Naive thymus-derived CD4-positive, alpha-beta T cell (primary cell): ENCODE data around the gene ZNF222. TPM values are rescaled to one million over a fixed set of nuclear protein-coding genes. Genes with fewer than 3 reads are reported as not detected.

Source experiments
- ATAC-seq: fragments of 150-1000 bp; cut with Tn5 transposase; 2 replicates; pipeline ENCODE4 v1.10.0; 2021; ENCODE audit warnings: mild to moderate bottlenecking, moderate library complexity
- CTCF ChIA-PET: fragments of 350-600 bp; sonication (Branson Sonifier 250); formaldehyde crosslinking; loops from one replicate; lab custom pipeline; 2021; ENCODE audit warnings: antibody characterized with exemption; lab: Charles Lee
- POLR2A ChIA-PET: fragments of 350-600 bp; sonication (Branson Sonifier 250); formaldehyde crosslinking; loops from one replicate; lab custom pipeline; 2021; ENCODE audit warnings: antibody characterized with exemption, inconsistent platforms; lab: Charles Lee
- DNase-seq, 9 donors: peaks; one replicate each; pipeline versions ENCODE4 v3.0.0 to v3.0.0-alpha.2; 2020 to 2022; ENCODE audit warnings: mixed read lengths in 1 of 9
- H3K27ac ChIP-seq: one replicate; pipeline ENCODE4 v1.7.0; 2013; ENCODE audit warnings: mild to moderate bottlenecking, low read depth, low read length, moderate library complexity
- H3K27me3 ChIP-seq, 2 donors: one replicate each; pipeline ENCODE4 v1.7.0; 2013; ENCODE audit warnings: low read length in 2 of 2, mild to moderate bottlenecking in 2 of 2, moderate library complexity in 2 of 2; ENCODE audit not compliant: control insufficient read depth in 2 of 2, insufficient read depth in 2 of 2
- H3K36me3 ChIP-seq, 3 experiments: 1 replicate in 2 of 3; 2 replicates in 1 of 3; pipeline ENCODE4 v1.7.0; 2013; ENCODE audit warnings: low read length in 3 of 3, mild to moderate bottlenecking in 3 of 3, moderate library complexity in 1 of 3; ENCODE audit not compliant: insufficient read depth in 3 of 3, control insufficient read depth in 2 of 3
- H3K4me1 ChIP-seq, 2 donors: one replicate each; pipeline ENCODE4 v1.7.0; 2013; ENCODE audit warnings: low read length in 2 of 2, mild to moderate bottlenecking in 2 of 2, moderate library complexity in 1 of 2; ENCODE audit not compliant: control insufficient read depth in 2 of 2, insufficient read depth in 2 of 2
- H3K4me3 ChIP-seq: 2 replicates; pipeline ENCODE4 v1.7.0; 2013; ENCODE audit warnings: mild to moderate bottlenecking, low read length
- H3K9me3 ChIP-seq, 3 experiments: 1 replicate in 2 of 3; 2 replicates in 1 of 3; pipeline ENCODE4 v1.7.0; 2013; ENCODE audit warnings: low read length in 3 of 3; ENCODE audit not compliant: control insufficient read depth in 2 of 3
- H3K27ac Mint-ChIP-seq, 9 donors: one replicate each; pipeline ENCODE4 v1.8.0; 2020 to 2022; ENCODE audit warnings: mixed read lengths in 9 of 9, mild to moderate bottlenecking in 8 of 9, moderate library complexity in 5 of 9, inconsistent platforms in 2 of 9
- H3K27me3 Mint-ChIP-seq, 5 donors: one replicate each; pipeline ENCODE4 v1.8.0; 2021 to 2022; ENCODE audit warnings: mixed read lengths in 5 of 5, mild to moderate bottlenecking in 1 of 5
- H3K36me3 Mint-ChIP-seq, 5 donors: one replicate each; pipeline ENCODE4 v1.8.0; 2020 to 2022; ENCODE audit warnings: mixed read lengths in 5 of 5, mild to moderate bottlenecking in 3 of 5, inconsistent platforms in 1 of 5
- H3K4me1 Mint-ChIP-seq, 7 donors: one replicate each; pipeline ENCODE4 v1.8.0; 2020 to 2022; ENCODE audit warnings: mixed read lengths in 7 of 7, mild to moderate bottlenecking in 3 of 7, inconsistent platforms in 1 of 7
- H3K4me3 Mint-ChIP-seq, 10 donors: one replicate each; pipeline ENCODE4 v1.8.0; 2020 to 2022; ENCODE audit warnings: mild to moderate bottlenecking in 10 of 10, mixed read lengths in 10 of 10, moderate library complexity in 6 of 10, inconsistent platforms in 2 of 10
- H3K9me3 Mint-ChIP-seq, 11 donors: one replicate each; pipeline ENCODE4 v1.8.0; 2020 to 2022; ENCODE audit warnings: mixed read lengths in 11 of 11, mild to moderate bottlenecking in 4 of 11, inconsistent platforms in 1 of 11, moderate library complexity in 1 of 11
- intact Hi-C, 2 donors: fragments of 100-400 bp; cut with micrococcal nuclease; formaldehyde crosslinking; loops; one replicate each; pipeline ENCODE4 v1.15.1; 2023
- polyA plus RNA-seq, 2 donors: library from polyadenylated mRNA; unstranded; fragments of 300-500 nt; fragmentation: Illumina TruSeq; gene quantifications; one replicate each; pipeline ENCODE4 v1.2.3, GENCODE V29; 2021
- total RNA-seq, 6 experiments: library from RNA in 5 of 6; stranded (reverse) in 5 of 6; gene quantifications; 1 replicate in 5 of 6; 2 replicates in 1 of 6; pipeline ENCODE4 v1.2.3 and lab custom pipeline; 2021 to 2026

ZNF222 gene
- total and polyA plus RNA-seq, 7 experiments from 2014 or later: 2.1 to 10.1 (median 3.6) TPM

DNA sequence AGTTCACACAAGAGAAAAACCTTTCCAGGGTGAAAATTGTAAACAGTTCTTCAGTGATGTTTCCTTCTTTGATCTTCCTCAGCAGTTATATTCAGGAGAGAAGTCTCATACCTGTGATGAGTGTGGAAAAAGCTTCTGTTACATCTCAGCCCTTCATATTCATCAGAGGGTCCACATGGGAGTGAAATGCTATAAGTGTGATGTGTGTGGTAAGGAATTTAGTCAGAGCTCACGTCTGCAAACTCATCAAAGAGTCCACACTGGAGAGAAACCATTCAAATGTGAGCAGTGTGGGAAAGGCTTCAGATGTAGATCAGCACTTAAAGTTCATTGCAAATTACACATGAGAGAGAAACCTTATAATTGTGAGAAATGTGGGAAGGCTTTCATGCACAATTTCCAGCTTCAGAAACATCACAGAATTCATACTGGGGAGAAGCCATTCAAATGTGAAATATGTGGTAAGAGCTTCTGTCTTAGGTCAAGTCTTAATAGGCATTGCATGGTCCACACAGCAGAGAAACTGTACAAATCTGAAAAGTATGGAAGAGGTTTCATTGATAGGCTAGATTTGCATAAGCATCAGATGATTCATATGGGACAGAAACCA lies 6.9 kb downstream of the ZNF222 start:
- H3K4me1 ChIP-seq: no peaks in the 10 kb centered on the region
- no peak overlapping the region for H3K27ac ChIP-seq
- peaks cover 0 to 18% (median 9%) of the 10 kb centered on the region in 7 donors for H3K4me1 Mint-ChIP-seq
- intact Hi-C loops: no loop called here
- CTCF ChIA-PET: interaction anchor here (0.6 kb wide), 1 partner anchor 128 kb away, joined by 3 read pairs; no protein-coding TSS in a partner anchor
- H3K27me3 ChIP-seq: no peaks in the 10 kb centered on the region
- no peak overlapping the region for H3K4me3 ChIP-seq
- H3K9me3 ChIP-seq: peaks cover 10 to 70% (median 23%) of the 10 kb centered on the region in 3 experiments
- DNase-seq: no peak
- no peaks in the 10 kb centered on the region for H3K27me3 Mint-ChIP-seq
- peaks cover 26 to 100% (median 72%) of the 10 kb centered on the region in 11 donors for H3K9me3 Mint-ChIP-seq
- H3K36me3 Mint-ChIP-seq: peaks cover 43 to 80% (median 57%) of the 10 kb centered on the region in 5 donors
- no peak overlapping the region for H3K4me3 Mint-ChIP-seq
- ATAC-seq: no peak
- H3K27ac Mint-ChIP-seq: no peak overlapping the region
- POLR2A ChIA-PET: interaction anchor here (0.6 to 1.0 kb wide), 2 partner anchors 19 to 60 kb away, joined by 3 read pairs; no protein-coding TSS in a partner anchor
- peaks cover 12 to 54% (median 29%) of the 10 kb centered on the region in 3 experiments for H3K36me3 ChIP-seq

- POLR2A ChIA-PET: no interaction called here
- Mint-ChIP-seq H3K27me3 (peaks cover 0 to 63% (median 24%) of the 10 kb centered on the region in 5 donors), H3K36me3 (peaks cover 0 to 30% (median 7%) of the 10 kb centered on the region in 5 donors), H3K4me3 (no peak overlapping the region), H3K27ac (no peak overlapping the region), H3K4me1 (no peaks in the 10 kb centered on the region), H3K9me3 (peaks cover 13 to 79% (median 55%) of the 10 kb centered on the region in 11 donors)
- Histone ChIP-seq H3K27ac (no peak overlapping the region), H3K4me3 (no peak overlapping the region), H3K36me3 (no peaks in the 10 kb centered on the region), H3K4me1 (no peaks in the 10 kb centered on the region), H3K27me3 (peaks cover 0 to 2% of the 10 kb centered on the region in 2 donors), H3K9me3 (peaks cover 0 to 16% (median 0%) of the 10 kb centered on the region in 3 experiments)
- no peak for DNase-seq
- CTCF ChIA-PET: interaction anchor here (1.1 kb wide), 1 partner anchor 12 kb away, joined by 3 read pairs; no protein-coding TSS in a partner anchor
- no peak for ATAC-seq
- intact Hi-C loops: no loop called here
Measured at GRCh38 chr19:44042147-44042546, 17.0 kb downstream of the ZNF222 start.

- Mint-ChIP-seq H3K27ac (peak overlapping the region in 8 of 9 donors; percentile 33 to 91 (median 82)), H3K36me3 (peaks cover 9 to 37% (median 27%) of the 10 kb centered on the region in 5 donors), H3K9me3 (peaks cover 9 to 68% (median 31%) of the 10 kb centered on the region in 11 donors), H3K4me3 (peak overlapping the region; percentile 71 to 98 (median 96)), H3K4me1 (peaks cover 7 to 36% (median 28%) of the 10 kb centered on the region in 7 donors), H3K27me3 (peaks cover 0 to 27% (median 17%) of the 10 kb centered on the region in 5 donors)
- ChIA-PET CTCF (no interaction called here), POLR2A (interaction anchor here (0.6 to 1.9 kb wide), 8 partner anchors 19 to 546 kb away, joined by 3 to 9 read pairs (median 4); no protein-coding TSS in a partner anchor)
- peaks cover 0 to 7% (median 0%) of the 10 kb centered on the region in 3 experiments for H3K9me3 ChIP-seq
- H3K4me3 ChIP-seq: peak overlapping the region; percentile 58
- ATAC-seq (peak; percentile 48), DNase-seq (peak in 3 of 9 donors; percentile 2 to 20 (median 16))
- H3K27me3 ChIP-seq: no peaks in the 10 kb centered on the region
- H3K27ac ChIP-seq: peak overlapping the region; percentile 53
- H3K4me1 ChIP-seq: no peaks in the 10 kb centered on the region
- intact Hi-C loops: loop anchor here in 1 of 2 donors (1.0 to 2.0 kb wide), 11 partner anchors 21 to 449 kb away; partner anchors contain the start of genes ZNF155, ZNF180, ZNF222 and ZNF225
- H3K36me3 ChIP-seq: peaks cover 0 to 22% (median 0%) of the 10 kb centered on the region in 3 experiments
Measured at GRCh38 chr19:44050740-44051649, 25.8 kb downstream of the ZNF222 start.

GRCh38 chr19:44051650-44052402 lies 26.6 kb downstream of the ZNF222 start, which contains the start of gene ZNF223:
Gene ZNF223 (plus strand): TSS chr19:44052036. CDS start chr19:44055177, 3,141 bp downstream.
- peaks cover 9 to 41% (median 30%) of the 10 kb centered on the region in 5 donors for H3K36me3 Mint-ChIP-seq
- POLR2A ChIA-PET: interaction anchor here (0.7 to 1.8 kb wide), 6 partner anchors 19 to 155 kb away, joined by 3 to 9 read pairs (median 3); no protein-coding TSS in a partner anchor
- H3K4me1 Mint-ChIP-seq: peaks cover 7 to 36% (median 28%) of the 10 kb centered on the region in 7 donors
- Histone ChIP-seq H3K27ac (peak within 1 kb of the TSS; percentile 53), H3K9me3 (peaks cover 0 to 7% (median 0%) of the 10 kb centered on the region in 3 experiments), H3K4me1 (no peaks in the 10 kb centered on the region), H3K27me3 (no peaks in the 10 kb centered on the region), H3K36me3 (peaks cover 0 to 23% (median 0%) of the 10 kb centered on the region in 3 experiments), H3K4me3 (peak within 1 kb of the TSS; percentile 58)
- peak in 8 of 9 donors; percentile 14 to 52 (median 40) for DNase-seq
- ATAC-seq: peak; percentile 85
- peak within 1 kb of the TSS in 8 of 9 donors; percentile 36 to 91 (median 82) for H3K27ac Mint-ChIP-seq
- intact Hi-C loops: loop anchor here in 1 of 2 donors (1.0 to 2.0 kb wide), 11 partner anchors 20 to 448 kb away; partner anchors contain the start of genes ZNF155, ZNF180, ZNF222 and ZNF225
- peak within 1 kb of the TSS; percentile 71 to 98 (median 96) for H3K4me3 Mint-ChIP-seq
- H3K27me3 Mint-ChIP-seq: peaks cover 0 to 22% (median 13%) of the 10 kb centered on the region in 5 donors
- CTCF ChIA-PET: no interaction called here
- H3K9me3 Mint-ChIP-seq: peaks cover 9 to 67% (median 30%) of the 10 kb centered on the region in 11 donors

GRCh38 chr19:44055870-44056269 lies 30.7 kb downstream of the ZNF222 start:
- no peaks in the 10 kb centered on the region for H3K27me3 ChIP-seq
- peaks cover 0 to 55% (median 0%) of the 10 kb centered on the region in 3 experiments for H3K36me3 ChIP-seq
- Mint-ChIP-seq H3K36me3 (peaks cover 8 to 73% (median 68%) of the 10 kb centered on the region in 5 donors), H3K4me3 (peak overlapping the region in 1 of 10 donors; percentile 30), H3K4me1 (peaks cover 7 to 31% (median 24%) of the 10 kb centered on the region in 7 donors), H3K27ac (no peak overlapping the region), H3K9me3 (peaks cover 7 to 75% (median 34%) of the 10 kb centered on the region in 11 donors), H3K27me3 (peaks cover 0 to under 1% (median 0%) of the 10 kb centered on the region in 5 donors)
- peaks cover 0 to 18% (median 0%) of the 10 kb centered on the region in 3 experiments for H3K9me3 ChIP-seq
- no peak overlapping the region for H3K27ac ChIP-seq
- ChIA-PET CTCF (no interaction called here), POLR2A (no interaction called here)
- intact Hi-C loops: no loop called here
- H3K4me3 ChIP-seq: no peak overlapping the region
- DNase-seq (no peak), ATAC-seq (no peak)
- H3K4me1 ChIP-seq: no peaks in the 10 kb centered on the region
